Hippocampal formation (tissue), 2 donors: Measurements from ENCODE around the gene MT1A.

Experiments used
- DNase-seq, 2 donors: peaks; one replicate each; lab custom pipeline; 2025; lab: John Stamatoyannopoulos, UW

The MT1A gene

DNA sequence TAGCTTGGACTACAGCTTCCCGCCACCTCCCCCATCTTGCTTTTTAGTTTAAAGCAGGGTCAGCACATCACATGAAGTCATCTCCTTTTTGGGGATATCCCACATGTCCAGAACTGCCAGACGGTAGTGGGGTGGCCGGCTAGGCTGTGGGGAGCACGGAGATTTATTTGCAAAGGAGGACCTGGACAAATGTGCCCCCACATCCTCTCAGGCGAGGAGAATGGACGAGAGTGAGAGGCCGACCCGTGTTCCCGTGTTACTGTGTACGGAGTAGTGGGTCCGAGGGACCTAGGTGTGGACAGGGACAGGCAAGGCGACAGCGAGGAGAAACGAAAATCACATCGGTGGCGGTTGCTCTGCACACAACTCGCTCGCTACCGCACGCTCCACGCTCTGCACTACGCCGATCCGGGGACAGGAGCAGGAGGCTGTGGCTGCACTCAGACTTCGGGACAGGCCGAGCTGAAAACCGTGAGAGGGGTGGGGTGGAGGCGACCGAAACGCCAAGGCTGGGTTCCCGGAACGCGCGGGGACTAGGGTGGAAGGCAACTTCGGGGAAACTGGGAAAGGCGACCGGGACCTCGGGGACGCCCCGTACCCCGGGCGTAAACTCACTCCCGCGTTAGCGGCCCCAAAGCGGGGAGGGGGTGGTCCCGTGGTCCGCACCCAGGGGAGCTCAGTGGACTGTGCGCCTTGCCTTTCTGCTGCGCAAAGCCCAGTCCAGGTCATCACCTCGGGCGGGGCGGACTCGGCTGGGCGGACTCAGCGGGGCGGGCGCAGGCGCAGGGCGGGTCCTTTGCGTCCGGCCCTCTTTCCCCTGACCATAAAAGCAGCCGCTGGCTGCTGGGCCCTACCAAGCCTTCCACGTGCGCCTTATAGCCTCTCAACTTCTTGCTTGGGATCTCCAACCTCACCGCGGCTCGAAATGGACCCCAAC lies at the start of gene MT1A:
Gene MT1A, plus strand, starts transcription at position 853 of the 937 bp plus-strand sequence. Its CDS starts 73 bp downstream, at position 926.
- DNase-seq = peak in 1 of 2 donors; percentile 11

GRCh38 chr16:56588781-56589140 lies 49.7 kb upstream of the MT1A start:
- DNase-seq = no peak

- peak; percentile 63 to 71 for DNase-seq
Observed at GRCh38 chr16:56589141-56590039, 49.1 kb upstream of the MT1A start, which contains the start of gene MT3. TSS of gene MT3 (plus strand) at chr16:56589528. CDS start at chr16:56589591, 63 bp downstream.

GRCh38 chr16:56591377-56592060 lies 46.9 kb upstream of the MT1A start:
- no peak for DNase-seq

GRCh38 chr16:56593573-56594291 lies 44.7 kb upstream of the MT1A start:
- DNase-seq = no peak

DNA sequence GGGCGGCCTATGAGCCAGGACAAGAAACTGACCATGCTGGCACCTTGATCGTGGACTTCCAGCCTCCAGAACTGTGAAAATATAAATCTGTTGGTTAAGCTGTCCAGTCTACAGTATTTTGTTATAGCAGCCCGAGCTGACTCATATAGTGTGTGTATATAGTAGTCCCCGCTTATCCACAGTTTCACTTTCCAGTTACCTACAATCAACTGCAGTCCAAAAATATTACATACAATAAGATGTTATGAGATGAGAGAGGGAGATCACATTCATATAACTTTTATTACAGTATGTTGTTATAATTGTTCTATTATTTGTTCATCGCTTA lies 44.2 kb upstream of the MT1A start:
- DNase-seq = no peak

- DNase-seq = peak; percentile 51 to 83
Observed at GRCh38 chr16:56600398-56600999, 38.0 kb upstream of the MT1A start.

DNA sequence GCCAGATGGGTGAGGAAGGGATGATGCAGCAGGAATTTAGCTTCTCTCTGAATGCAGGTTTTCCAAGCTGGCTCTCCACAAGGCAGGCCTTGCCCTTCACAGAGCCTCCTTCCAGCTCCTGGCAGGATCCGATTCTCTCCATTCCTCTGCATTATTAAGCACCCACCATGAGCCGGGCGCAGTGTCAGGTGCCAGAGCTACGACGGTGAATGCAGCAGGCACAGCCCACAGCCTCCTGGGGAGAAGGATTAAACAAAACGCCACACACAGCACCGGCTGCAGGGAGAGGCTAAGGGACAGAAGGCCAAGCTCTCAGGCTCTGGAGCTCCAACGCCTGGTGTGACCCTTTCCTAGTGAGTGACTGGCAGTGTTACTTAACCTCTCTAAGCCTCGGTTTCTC lies 37.1 kb upstream of the MT1A start:
- DNase-seq = no peak

DNA sequence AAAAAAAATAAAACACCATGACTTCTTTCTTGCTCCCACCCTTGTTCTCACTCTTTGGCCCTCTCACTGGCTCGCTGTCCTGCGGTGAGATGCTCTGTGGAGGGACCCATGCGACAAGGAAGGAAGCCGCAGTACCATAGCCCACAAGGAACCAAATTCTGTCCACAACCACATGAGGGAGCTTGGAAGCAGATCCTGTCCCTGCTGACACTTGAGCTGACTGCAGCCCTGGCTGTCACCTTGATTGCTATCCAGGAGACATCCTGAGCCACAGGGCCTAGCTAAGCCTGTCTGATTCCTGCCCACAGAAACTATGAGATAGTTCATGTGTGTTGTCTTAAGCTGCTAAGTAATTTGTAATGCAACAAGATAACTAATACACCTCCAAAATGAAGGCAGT lies 34.9 kb upstream of the MT1A start:
- peak; percentile 41 to 43 for DNase-seq

DNA sequence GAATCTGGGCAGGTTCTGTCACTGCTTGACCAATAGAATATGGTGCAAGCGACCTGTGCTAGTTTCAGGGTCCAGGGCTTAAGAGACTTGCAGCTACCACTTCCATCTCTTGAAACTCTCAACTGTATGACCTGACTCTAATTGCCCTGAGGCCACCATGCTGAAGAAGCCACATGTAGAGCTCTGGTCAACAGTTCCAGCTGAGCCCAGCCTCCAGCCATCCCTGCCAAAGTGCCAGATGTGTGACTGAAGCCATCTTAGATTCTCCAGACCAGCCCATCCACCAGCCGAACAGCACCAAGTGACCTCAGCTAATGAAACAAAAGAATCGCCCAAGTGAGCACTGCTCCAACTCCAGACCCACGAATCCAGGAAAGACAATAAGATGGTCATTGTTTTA lies 33.5 kb upstream of the MT1A start:
- no peak for DNase-seq

DNA sequence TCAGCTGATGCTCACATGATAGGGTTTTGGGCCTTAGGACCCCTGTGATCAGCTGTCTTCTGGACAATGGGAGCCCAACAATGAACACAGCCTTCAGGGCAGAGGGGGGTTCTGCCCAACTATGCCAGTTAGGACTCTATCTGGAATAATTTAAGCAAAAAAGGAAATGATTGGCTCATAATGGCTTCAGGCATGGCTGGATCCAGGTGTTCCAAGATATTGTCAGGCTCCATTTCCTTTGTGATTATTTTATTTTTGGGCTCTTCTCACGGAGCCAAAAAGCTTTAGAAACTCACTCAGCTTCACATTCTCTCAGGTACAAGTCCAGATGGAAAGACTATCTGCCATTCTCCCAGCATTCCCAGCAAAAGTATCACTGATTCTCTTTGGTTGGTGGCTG lies 33.0 kb upstream of the MT1A start:
- no peak for DNase-seq

DNA sequence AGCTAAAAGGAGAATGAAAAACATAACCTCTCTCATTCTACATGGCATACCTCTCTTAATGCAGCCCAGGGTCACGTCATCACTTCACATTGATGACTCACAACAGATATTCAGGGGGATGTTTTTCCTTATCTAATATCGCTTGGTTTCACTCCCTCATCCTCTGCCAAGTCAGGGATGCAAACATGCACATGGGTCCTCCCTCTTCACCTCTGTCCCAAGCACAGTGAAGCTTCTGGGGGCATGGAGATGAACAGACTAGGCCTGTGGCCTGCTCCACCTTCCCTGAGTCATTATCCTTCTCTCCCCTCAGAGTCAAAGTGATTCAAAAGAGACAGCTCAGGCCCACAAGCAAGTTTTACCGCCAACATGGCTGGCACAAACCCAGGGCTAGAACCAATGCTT lies 32.4 kb upstream of the MT1A start:
- DNase-seq = no peak

- no peak for DNase-seq
Observed at GRCh38 chr16:56606476-56607108, 31.9 kb upstream of the MT1A start.

DNA sequence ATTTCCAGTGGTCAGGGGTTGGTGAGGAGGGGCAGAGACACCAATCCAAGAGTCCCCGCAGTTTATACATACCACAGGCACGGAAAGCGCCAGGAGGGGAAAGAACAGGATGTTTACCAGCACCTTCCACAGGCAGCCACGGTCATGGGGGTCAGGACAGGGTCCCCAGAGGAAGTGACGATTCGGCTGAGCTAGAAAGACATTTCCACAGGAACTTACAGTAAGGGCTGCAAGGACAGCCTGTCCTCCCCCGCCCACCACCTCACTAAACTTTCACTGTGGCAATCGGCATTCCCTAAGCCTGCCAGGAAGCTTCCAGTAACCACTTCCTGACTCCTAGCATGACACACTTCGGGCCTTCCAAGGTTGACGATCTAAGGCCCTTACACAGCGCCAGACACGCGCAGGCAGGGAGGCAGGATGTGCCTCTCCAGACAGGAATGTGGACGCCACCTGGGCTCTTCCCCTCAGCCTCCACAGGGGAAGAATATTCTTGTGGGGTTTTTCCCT lies 31.3 kb upstream of the MT1A start:
- no peak for DNase-seq

DNA sequence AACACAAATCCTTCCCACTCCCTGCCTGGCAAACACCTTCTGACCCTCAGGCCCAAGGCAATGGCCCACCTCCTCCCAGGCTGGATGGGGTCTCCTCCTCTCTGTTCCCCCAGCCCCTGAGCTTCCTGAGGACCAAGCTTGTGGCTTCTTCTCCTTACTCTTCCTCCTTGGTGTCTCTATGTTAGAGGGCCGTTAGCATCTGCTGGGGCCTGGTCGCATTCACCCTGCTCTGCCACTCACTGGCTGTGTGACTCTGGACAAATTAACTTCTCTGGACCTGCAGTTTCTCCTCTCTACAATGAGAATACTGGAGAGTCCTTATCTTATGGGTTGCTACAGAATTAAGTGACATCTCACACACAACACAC lies 30.8 kb upstream of the MT1A start:
- DNase-seq = no peak

DNA sequence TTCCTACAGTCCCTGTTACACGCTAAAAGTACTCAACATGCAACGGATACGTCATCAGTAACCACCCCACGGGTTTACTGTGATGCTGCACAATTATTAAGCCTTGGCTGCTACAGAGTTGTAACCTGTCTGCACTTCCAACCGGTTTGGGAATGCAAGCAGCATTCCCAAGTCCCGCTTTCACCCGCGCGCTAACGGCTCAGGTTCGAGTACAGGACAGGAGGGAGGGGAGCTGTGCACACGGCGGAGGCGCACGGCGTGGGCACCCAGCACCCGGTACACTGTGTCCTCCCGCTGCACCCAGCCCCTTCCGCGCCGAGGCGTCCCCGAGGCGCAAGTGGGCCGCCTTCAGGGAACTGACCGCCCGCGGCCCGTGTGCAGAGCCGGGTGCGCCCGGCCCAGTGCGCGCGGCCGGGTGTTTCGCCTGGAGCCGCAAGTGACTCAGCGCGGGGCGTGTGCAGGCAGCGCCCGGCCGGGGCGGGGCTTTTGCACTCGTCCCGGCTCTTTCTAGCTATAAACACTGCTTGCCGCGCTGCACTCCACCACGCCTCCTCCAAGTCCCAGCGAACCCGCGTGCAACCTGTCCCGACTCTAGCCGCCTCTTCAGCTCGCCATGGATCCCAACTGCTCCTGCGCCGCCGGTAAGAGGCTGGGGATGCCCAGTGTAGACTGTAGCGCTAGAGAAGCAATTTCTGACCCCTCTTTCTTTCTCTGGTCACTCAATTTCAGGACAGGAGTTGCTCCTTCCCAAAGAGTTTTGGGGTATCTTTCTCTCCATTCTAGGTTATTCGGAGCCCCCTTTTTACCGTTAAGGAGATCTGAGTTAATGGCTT lies 30.2 kb upstream of the MT1A start, which contains the start of gene MT2A:
Gene MT2A, plus strand, starts transcription at position 542 of the 833 bp plus-strand sequence. Its CDS starts 72 bp downstream, at position 614.
- DNase-seq = peak; percentile 86 to 93

DNA sequence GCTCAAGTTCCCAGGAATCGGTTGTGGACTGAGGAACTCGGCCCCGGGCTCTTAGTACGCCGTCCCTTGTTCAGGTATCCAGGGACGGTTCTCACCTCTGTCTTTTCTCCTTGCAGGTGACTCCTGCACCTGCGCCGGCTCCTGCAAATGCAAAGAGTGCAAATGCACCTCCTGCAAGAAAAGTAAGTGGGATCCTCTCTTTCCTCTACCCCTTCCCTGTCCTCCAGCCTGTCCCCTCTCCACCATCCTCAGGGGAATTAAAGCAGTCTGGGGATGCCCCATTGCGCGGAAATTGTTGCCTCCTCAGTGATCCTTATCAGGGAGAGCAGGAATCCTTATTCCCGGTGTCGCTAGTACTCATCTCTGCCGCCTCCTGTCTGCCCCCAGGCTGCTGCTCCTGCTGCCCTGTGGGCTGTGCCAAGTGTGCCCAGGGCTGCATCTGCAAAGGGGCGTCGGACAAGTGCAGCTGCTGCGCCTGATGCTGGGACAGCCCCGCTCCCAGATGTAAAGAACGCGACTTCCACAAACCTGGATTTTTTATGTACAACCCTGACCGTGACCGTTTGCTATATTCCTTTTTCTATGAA lies 29.5 kb upstream of the MT1A start:
- no peak for DNase-seq

- DNase-seq = peak; percentile 46 to 47
Observed at GRCh38 chr16:56609463-56609921, 29.0 kb upstream of the MT1A start.
